Measurements from ENCODE around the gene VPS13C.

VPS13C gene

GRCh38 chr15:61890106-61890505, 170.1 kb downstream of the VPS13C start:
- ChIA-PET CTCF (no interaction called here), POLR2A (no interaction called here)
- no peak for DNase-seq (ENCODE audit: extremely low spot score)
- TF ChIP-seq SP1 (IDR thresholded peaks at IDR 0.05) = no peak
- no peak for TF ChIP-seq BHLHE40 (IDR thresholded peaks at IDR 0.05; ENCODE audit: borderline replicate concordance)
- no peak for TF ChIP-seq FOXA1 (IDR thresholded peaks at IDR 0.05)
- TF ChIP-seq PKNOX1 (IDR thresholded peaks at IDR 0.05) = no peak
- no peak for TF ChIP-seq LEF1 (IDR thresholded peaks at IDR 0.05; ENCODE audit: borderline replicate concordance)
- no peak for TF ChIP-seq SUZ12 (IDR thresholded peaks at IDR 0.05)
- no peak for TF ChIP-seq ARNT (IDR thresholded peaks at IDR 0.05)
- TF ChIP-seq FOXK2 (IDR thresholded peaks at IDR 0.05) = no peak
- no peak for TF ChIP-seq ZNF384 (IDR thresholded peaks at IDR 0.05)
- no peak for TF ChIP-seq ELF4 (IDR thresholded peaks at IDR 0.05)
- no peak for TF ChIP-seq NFRKB (IDR thresholded peaks at IDR 0.05)
- no peak for TF ChIP-seq TARDBP (IDR thresholded peaks at IDR 0.05)
- no peak for TF ChIP-seq FOXM1 (IDR thresholded peaks at IDR 0.05; ENCODE audit: borderline replicate concordance)
- TF ChIP-seq HDGF (IDR thresholded peaks at IDR 0.05; ENCODE audit: borderline replicate concordance) = no peak
- TF ChIP-seq CTBP1 (IDR thresholded peaks at IDR 0.05; ENCODE audit: borderline replicate concordance) = no peak

DNA sequence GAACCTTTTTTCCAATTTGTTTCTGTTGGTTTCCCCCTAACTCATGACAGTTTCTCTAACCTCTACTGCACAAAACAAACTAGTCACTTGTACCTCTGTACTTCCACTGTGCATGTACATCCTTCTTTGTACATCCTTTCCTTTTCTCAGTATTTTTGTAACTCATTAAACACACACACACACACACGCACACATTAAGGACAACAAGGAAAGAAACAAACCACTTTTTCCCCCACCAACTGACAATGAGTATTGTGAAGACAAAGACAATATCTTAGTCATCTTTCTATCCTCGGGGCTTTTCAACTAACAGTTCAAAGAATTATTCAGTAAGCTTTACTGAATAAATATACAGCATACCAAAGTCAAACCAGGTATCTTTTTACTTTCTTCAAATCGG, 170.5 kb downstream of the VPS13C start:
- ChIA-PET POLR2A (no interaction called here), CTCF (no interaction called here)
- DNase-seq (ENCODE audit: extremely low spot score) = no peak
- TF ChIP-seq BHLHE40 (IDR thresholded peaks at IDR 0.05; ENCODE audit: borderline replicate concordance) (no peak), FOXM1 (IDR thresholded peaks at IDR 0.05; ENCODE audit: borderline replicate concordance) (no peak), PKNOX1 (IDR thresholded peaks at IDR 0.05) (no peak), TARDBP (IDR thresholded peaks at IDR 0.05) (no peak), FOXA1 (IDR thresholded peaks at IDR 0.05) (no peak), LEF1 (IDR thresholded peaks at IDR 0.05; ENCODE audit: borderline replicate concordance) (no peak), NFRKB (IDR thresholded peaks at IDR 0.05) (no peak), SUZ12 (IDR thresholded peaks at IDR 0.05) (no peak), ARNT (IDR thresholded peaks at IDR 0.05) (no peak), ELF4 (IDR thresholded peaks at IDR 0.05) (no peak), FOXK2 (IDR thresholded peaks at IDR 0.05) (no peak), SP1 (IDR thresholded peaks at IDR 0.05) (no peak), CTBP1 (IDR thresholded peaks at IDR 0.05; ENCODE audit: borderline replicate concordance) (no peak), L3MBTL2 (conservative IDR thresholded peaks at IDR 0.05) (no peak), ZNF384 (IDR thresholded peaks at IDR 0.05) (no peak)

DNA sequence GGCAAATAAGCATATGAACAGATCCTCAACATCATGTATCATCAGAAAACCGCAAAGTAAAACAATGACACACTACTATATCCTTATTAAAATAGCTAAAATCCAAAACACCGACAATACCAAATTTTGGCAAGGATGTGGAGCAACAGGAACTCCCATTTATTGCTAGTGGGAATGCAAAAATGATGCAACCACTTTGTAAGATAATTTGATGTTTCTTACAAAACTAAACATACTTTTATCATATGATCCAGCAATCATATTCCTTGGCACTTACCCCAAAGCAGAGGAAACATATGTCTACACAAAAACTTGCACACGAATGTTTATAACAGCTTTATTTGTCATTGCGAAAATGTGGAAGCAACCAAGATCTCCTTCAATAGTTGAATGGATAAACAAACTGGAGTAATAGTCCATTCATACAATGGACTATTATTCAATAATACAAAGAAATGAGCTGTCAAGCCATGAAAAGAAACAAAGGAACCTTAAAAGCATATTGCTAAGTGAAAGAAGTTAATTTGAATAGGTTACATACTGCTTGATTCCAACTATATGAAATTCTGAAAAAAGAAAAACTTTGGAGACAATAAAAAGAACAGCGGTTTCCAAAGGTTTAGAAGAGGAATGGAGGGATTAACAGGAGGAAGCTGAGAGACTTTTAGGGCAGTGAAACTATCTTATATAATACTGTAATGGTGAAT, 172.0 kb downstream of the VPS13C start:
- no peak for DNase-seq (ENCODE audit: extremely low spot score)
- ChIA-PET POLR2A (no interaction called here), CTCF (no interaction called here)
- TF ChIP-seq SP1 (IDR thresholded peaks at IDR 0.05) (no peak), NFRKB (IDR thresholded peaks at IDR 0.05) (no peak), PKNOX1 (IDR thresholded peaks at IDR 0.05) (no peak), ELF4 (IDR thresholded peaks at IDR 0.05) (no peak), FOXK2 (IDR thresholded peaks at IDR 0.05) (no peak), TARDBP (IDR thresholded peaks at IDR 0.05) (no peak), BHLHE40 (IDR thresholded peaks at IDR 0.05; ENCODE audit: borderline replicate concordance) (no peak), CTBP1 (IDR thresholded peaks at IDR 0.05; ENCODE audit: borderline replicate concordance) (no peak), ZNF384 (IDR thresholded peaks at IDR 0.05) (no peak), HDGF (IDR thresholded peaks at IDR 0.05; ENCODE audit: borderline replicate concordance) (no peak), ARNT (IDR thresholded peaks at IDR 0.05) (no peak), FOXA1 (IDR thresholded peaks at IDR 0.05) (no peak), LEF1 (IDR thresholded peaks at IDR 0.05; ENCODE audit: borderline replicate concordance) (no peak), SUZ12 (IDR thresholded peaks at IDR 0.05) (no peak), L3MBTL2 (conservative IDR thresholded peaks at IDR 0.05) (no peak), FOXM1 (IDR thresholded peaks at IDR 0.05; ENCODE audit: borderline replicate concordance) (no peak)

GRCh38 chr15:61880084-61880483, 180.2 kb downstream of the VPS13C start:
- no peak for DNase-seq (ENCODE audit: extremely low spot score)
- ChIA-PET POLR2A (no interaction called here), CTCF (no interaction called here)
- no peak for TF ChIP-seq ARNT (IDR thresholded peaks at IDR 0.05)
- TF ChIP-seq ZNF384 (IDR thresholded peaks at IDR 0.05) = no peak
- no peak for TF ChIP-seq L3MBTL2 (conservative IDR thresholded peaks at IDR 0.05)
- no peak for TF ChIP-seq LEF1 (IDR thresholded peaks at IDR 0.05; ENCODE audit: borderline replicate concordance)
- TF ChIP-seq TARDBP (IDR thresholded peaks at IDR 0.05) = no peak
- no peak for TF ChIP-seq FOXM1 (IDR thresholded peaks at IDR 0.05; ENCODE audit: borderline replicate concordance)
- no peak for TF ChIP-seq NFRKB (IDR thresholded peaks at IDR 0.05)
- TF ChIP-seq BHLHE40 (IDR thresholded peaks at IDR 0.05; ENCODE audit: borderline replicate concordance) = no peak
- TF ChIP-seq FOXK2 (IDR thresholded peaks at IDR 0.05) = no peak

DNA sequence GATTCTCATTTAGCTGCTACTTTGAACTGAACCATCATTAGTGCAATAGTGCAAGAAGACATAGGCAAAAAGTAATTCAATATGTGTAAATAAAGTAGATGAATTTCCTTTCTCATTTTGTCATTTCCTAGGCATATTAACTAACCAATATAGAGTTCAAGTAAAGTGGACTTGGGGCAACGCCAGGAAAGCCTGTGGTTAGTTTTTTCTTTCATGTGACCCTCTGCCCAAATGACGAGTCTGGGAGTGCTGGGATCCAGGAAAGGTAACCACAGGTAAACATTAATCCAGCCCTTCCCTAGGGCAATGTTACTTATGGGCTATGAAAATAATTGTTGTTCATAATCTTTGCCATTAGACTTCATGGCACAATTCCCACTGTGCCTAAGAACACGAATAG, 181.0 kb downstream of the VPS13C start:
- no peak for DNase-seq (ENCODE audit: extremely low spot score)
- POLR2A ChIA-PET = no interaction called here
- CTCF ChIA-PET = no interaction called here
- TF ChIP-seq SP1 (IDR thresholded peaks at IDR 0.05) = no peak
- TF ChIP-seq ELF4 (IDR thresholded peaks at IDR 0.05) = no peak
- TF ChIP-seq ARNT (IDR thresholded peaks at IDR 0.05) = no peak
- no peak for TF ChIP-seq FOXM1 (IDR thresholded peaks at IDR 0.05; ENCODE audit: borderline replicate concordance)
- TF ChIP-seq PKNOX1 (IDR thresholded peaks at IDR 0.05) = no peak
- TF ChIP-seq LEF1 (IDR thresholded peaks at IDR 0.05; ENCODE audit: borderline replicate concordance) = no peak
- TF ChIP-seq TARDBP (IDR thresholded peaks at IDR 0.05) = no peak
- TF ChIP-seq L3MBTL2 (conservative IDR thresholded peaks at IDR 0.05) = no peak
- TF ChIP-seq BHLHE40 (IDR thresholded peaks at IDR 0.05; ENCODE audit: borderline replicate concordance) = no peak
- TF ChIP-seq FOXK2 (IDR thresholded peaks at IDR 0.05) = no peak
- no peak for TF ChIP-seq HDGF (IDR thresholded peaks at IDR 0.05; ENCODE audit: borderline replicate concordance)
- TF ChIP-seq FOXA1 (IDR thresholded peaks at IDR 0.05) = no peak
- no peak for TF ChIP-seq NFRKB (IDR thresholded peaks at IDR 0.05)
- no peak for TF ChIP-seq SUZ12 (IDR thresholded peaks at IDR 0.05)
- no peak for TF ChIP-seq ZNF384 (IDR thresholded peaks at IDR 0.05)
